Measurements from ENCODE around the gene ANO6.

DNA sequence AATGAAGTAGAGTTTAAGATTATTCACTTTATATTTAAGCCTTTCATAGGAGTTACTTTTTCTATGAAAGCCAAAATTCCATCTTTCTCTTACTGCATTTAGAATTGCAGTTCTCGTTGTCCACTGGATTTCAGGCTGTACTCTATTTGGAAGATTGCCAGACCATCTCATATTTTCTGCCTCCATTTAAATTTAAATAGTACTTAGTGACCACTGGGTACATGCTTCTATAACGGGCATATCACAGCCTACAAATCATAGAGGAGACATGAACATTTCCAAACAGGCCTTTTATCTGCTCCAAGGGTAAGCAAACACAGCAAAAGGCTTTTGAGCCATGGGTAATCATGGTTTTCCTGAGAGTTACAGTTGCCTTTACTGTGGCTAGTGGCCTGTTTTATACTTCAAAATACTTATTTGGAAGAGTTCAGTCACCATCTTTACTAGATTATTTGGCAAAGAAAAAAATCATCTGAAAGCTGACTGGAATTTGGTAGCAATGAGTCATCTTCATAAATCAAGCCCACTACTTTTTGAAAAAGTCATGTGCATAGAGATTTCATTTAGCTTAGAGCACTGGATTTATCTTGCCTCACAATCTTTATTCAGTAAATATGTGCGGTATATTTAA, 15.7 kb downstream of the ANO6 start:
- TF ChIP-seq, protein P1, sequence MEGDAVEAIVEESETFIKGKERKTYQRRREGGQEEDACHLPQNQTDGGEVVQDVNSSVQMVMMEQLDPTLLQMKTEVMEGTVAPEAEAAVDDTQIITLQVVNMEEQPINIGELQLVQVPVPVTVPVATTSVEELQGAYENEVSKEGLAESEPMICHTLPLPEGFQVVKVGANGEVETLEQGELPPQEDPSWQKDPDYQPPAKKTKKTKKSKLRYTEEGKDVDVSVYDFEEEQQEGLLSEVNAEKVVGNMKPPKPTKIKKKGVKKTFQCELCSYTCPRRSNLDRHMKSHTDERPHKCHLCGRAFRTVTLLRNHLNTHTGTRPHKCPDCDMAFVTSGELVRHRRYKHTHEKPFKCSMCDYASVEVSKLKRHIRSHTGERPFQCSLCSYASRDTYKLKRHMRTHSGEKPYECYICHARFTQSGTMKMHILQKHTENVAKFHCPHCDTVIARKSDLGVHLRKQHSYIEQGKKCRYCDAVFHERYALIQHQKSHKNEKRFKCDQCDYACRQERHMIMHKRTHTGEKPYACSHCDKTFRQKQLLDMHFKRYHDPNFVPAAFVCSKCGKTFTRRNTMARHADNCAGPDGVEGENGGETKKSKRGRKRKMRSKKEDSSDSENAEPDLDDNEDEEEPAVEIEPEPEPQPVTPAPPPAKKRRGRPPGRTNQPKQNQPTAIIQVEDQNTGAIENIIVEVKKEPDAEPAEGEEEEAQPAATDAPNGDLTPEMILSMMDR (conservative IDR thresholded peaks at IDR 0.05): no peak
- TF ChIP-seq ZFX (IDR thresholded peaks at IDR 0.05): no peak
